ENCODE measurements around the gene DAW1. TPM values are rescaled to one million over a fixed set of nuclear protein-coding genes. Genes with fewer than 3 reads are reported as not detected.

The DAW1 gene
- total and polyA plus RNA-seq, 2 donors (not counting 1 experiment from before 2014, with no cell fraction given): 0.11 TPM; not detected in 1

DNA sequence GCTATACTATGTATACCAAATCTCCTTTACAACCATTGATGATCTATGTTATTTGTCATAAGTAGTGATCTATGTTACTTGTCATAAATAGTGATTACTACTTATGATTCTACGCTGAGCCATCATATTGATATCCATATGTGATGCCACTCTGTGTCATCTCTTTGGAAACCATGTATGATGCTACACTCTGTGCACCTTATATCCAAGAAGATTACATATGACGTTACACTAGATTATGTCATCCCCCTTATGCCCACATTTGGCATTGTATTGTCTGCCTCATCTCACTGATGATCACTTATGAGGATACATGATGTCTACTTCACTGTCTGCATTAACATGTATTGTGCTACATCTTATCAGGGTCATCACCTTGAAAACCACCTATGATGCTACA is 42.9 kb downstream of the DAW1 start:
- Histone ChIP-seq H4K20me1 (ENCODE audit: control insufficient read depth, extremely low read depth, insufficient read depth, low read length) (no peaks in the 10 kb centered on the region), H3K9me3 (ENCODE audit: control insufficient read depth, insufficient read depth, low read depth, low read length) (no peaks in the 10 kb centered on the region)
- no peak for DNase-seq (ENCODE audit: low read depth in 2 of 2)

DNA sequence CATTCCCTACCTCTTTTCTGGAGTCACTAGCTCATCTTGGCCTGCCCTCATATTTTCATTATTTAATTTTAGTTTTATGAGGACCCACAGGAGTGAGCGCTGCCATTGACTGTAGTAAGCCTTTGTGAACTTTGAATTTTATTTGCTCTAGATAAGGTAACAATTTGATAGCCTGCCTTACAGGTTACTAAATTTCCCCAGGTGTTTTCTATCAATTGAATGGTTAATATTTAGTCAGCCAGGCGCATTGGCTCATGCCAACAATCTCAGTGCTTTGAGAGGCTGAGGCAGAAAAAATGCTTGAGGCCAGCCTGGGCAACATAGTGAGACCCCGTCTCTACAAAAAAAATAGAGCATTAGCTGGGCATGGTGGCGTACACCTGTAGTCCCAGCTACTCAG is 50.2 kb downstream of the DAW1 start:
- Histone ChIP-seq H2AFZ (ENCODE audit: low read length) (no peak overlapping the region), H3K27ac (ENCODE audit: insufficient read depth, low read length) (no peak overlapping the region), H3K4me3 (replicated peaks in 1 of 4; ENCODE audit: control extremely low read depth in 1 of 4, insufficient read depth in 1 of 4, low read depth in 3 of 4, low read length in 4 of 4) (no peak overlapping the region), H3K79me2 (ENCODE audit: control insufficient read depth, insufficient read depth, low read length) (no peaks in the 10 kb centered on the region), H4K20me1 (ENCODE audit: control insufficient read depth, extremely low read depth, insufficient read depth, low read length) (no peaks in the 10 kb centered on the region), H3K27me3 (ENCODE audit: control insufficient read depth, insufficient read depth, low read length) (no peaks in the 10 kb centered on the region), H3K4me1 (ENCODE audit: control insufficient read depth, extremely low read depth, insufficient read depth, low read length) (no peaks in the 10 kb centered on the region), H3K36me3 (ENCODE audit: control insufficient read depth, insufficient read depth, low read length) (no peaks in the 10 kb centered on the region), H3K9me3 (ENCODE audit: control insufficient read depth, insufficient read depth, low read depth, low read length) (no peaks in the 10 kb centered on the region), H3K4me2 (ENCODE audit: extremely low read depth, insufficient read depth, low read length) (no peak overlapping the region), H3K9ac (ENCODE audit: insufficient read depth, low read length) (no peak overlapping the region)
- TF ChIP-seq, protein P1, sequence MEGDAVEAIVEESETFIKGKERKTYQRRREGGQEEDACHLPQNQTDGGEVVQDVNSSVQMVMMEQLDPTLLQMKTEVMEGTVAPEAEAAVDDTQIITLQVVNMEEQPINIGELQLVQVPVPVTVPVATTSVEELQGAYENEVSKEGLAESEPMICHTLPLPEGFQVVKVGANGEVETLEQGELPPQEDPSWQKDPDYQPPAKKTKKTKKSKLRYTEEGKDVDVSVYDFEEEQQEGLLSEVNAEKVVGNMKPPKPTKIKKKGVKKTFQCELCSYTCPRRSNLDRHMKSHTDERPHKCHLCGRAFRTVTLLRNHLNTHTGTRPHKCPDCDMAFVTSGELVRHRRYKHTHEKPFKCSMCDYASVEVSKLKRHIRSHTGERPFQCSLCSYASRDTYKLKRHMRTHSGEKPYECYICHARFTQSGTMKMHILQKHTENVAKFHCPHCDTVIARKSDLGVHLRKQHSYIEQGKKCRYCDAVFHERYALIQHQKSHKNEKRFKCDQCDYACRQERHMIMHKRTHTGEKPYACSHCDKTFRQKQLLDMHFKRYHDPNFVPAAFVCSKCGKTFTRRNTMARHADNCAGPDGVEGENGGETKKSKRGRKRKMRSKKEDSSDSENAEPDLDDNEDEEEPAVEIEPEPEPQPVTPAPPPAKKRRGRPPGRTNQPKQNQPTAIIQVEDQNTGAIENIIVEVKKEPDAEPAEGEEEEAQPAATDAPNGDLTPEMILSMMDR (conservative IDR thresholded peaks at IDR 0.05 in 1 of 2, IDR thresholded peaks at IDR 0.05 in 1 of 2; ENCODE audit: low read depth in 1 of 2, low read length in 2 of 2): no peak
- TF ChIP-seq EZH2 (IDR thresholded peaks at IDR 0.05; ENCODE audit: low read length, missing control alignments): no peak
- no peak for DNase-seq (ENCODE audit: low read depth in 2 of 2)

More for the DNA sequence above, 42.9 kb downstream of the DAW1 start:
- TF ChIP-seq EZH2 (IDR thresholded peaks at IDR 0.05; ENCODE audit: low read length, missing control alignments): no peak
- TF ChIP-seq, protein P1 (conservative IDR thresholded peaks at IDR 0.05 in 1 of 2, IDR thresholded peaks at IDR 0.05 in 1 of 2; ENCODE audit: low read depth in 1 of 2, low read length in 2 of 2): no peak
- Histone ChIP-seq H3K4me3 (replicated peaks in 1 of 4; ENCODE audit: control extremely low read depth in 1 of 4, insufficient read depth in 1 of 4, low read depth in 3 of 4, low read length in 4 of 4) (no peak overlapping the region), H3K9ac (ENCODE audit: insufficient read depth, low read length) (no peak overlapping the region), H3K4me2 (ENCODE audit: extremely low read depth, insufficient read depth, low read length) (no peak overlapping the region), H2AFZ (ENCODE audit: low read length) (no peak overlapping the region), H3K79me2 (ENCODE audit: control insufficient read depth, insufficient read depth, low read length) (no peaks in the 10 kb centered on the region), H3K36me3 (ENCODE audit: control insufficient read depth, insufficient read depth, low read length) (no peaks in the 10 kb centered on the region), H3K27me3 (ENCODE audit: control insufficient read depth, insufficient read depth, low read length) (no peaks in the 10 kb centered on the region), H3K27ac (ENCODE audit: insufficient read depth, low read length) (no peak overlapping the region), H3K4me1 (ENCODE audit: control insufficient read depth, extremely low read depth, insufficient read depth, low read length) (no peaks in the 10 kb centered on the region)

DNA sequence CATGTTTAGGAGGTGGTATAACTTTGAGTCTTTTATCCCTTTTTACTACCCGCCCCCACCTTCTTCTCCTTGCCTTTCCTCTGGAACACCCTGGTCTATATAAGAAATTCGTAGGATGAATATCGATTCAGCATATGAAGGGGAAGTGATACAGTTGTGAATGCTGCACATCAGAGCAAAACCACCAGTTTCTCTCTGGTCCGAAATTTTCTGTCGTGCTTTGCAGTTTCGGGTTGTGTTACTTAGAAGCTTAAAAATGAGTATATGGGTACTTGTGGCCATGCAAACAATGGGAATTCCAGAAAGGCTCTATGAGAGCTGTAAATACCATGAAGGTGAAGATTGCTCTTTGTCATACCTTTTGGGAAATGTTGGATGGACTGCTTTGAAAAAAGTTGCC is 60.6 kb downstream of the DAW1 start:
- Histone ChIP-seq H3K4me2 (ENCODE audit: extremely low read depth, insufficient read depth, low read length) (no peak overlapping the region), H3K9ac (ENCODE audit: insufficient read depth, low read length) (no peak overlapping the region), H3K4me1 (ENCODE audit: control insufficient read depth, extremely low read depth, insufficient read depth, low read length) (no peaks in the 10 kb centered on the region), H3K79me2 (ENCODE audit: control insufficient read depth, insufficient read depth, low read length) (no peaks in the 10 kb centered on the region), H2AFZ (ENCODE audit: low read length) (no peak overlapping the region), H3K36me3 (ENCODE audit: control insufficient read depth, insufficient read depth, low read length) (no peaks in the 10 kb centered on the region), H3K4me3 (replicated peaks in 1 of 4; ENCODE audit: control extremely low read depth in 1 of 4, insufficient read depth in 1 of 4, low read depth in 3 of 4, low read length in 4 of 4) (no peak overlapping the region), H3K27me3 (ENCODE audit: control insufficient read depth, insufficient read depth, low read length) (no peaks in the 10 kb centered on the region), H3K9me3 (ENCODE audit: control insufficient read depth, insufficient read depth, low read depth, low read length) (no peaks in the 10 kb centered on the region), H3K27ac (ENCODE audit: insufficient read depth, low read length) (no peak overlapping the region), H4K20me1 (ENCODE audit: control insufficient read depth, extremely low read depth, insufficient read depth, low read length) (no peaks in the 10 kb centered on the region)
- TF ChIP-seq, protein P1 (conservative IDR thresholded peaks at IDR 0.05 in 1 of 2, IDR thresholded peaks at IDR 0.05 in 1 of 2; ENCODE audit: low read depth in 1 of 2, low read length in 2 of 2): no peak
- TF ChIP-seq EZH2 (IDR thresholded peaks at IDR 0.05; ENCODE audit: low read length, missing control alignments): no peak
- DNase-seq (ENCODE audit: low read depth in 2 of 2): no peak
